SK-N-SH treated with all-trans-retinoic acid at 6 μM for 48 hours (cell line): ENCODE measurements around the gene MCM7.

Source experiments
- ATAC-seq: fragments of 200-7000 bp; cut with Tn5 transposase; 3 replicates; pipeline ENCODE4 v1.9.1; 2020; ENCODE audit warnings: mild to moderate bottlenecking, moderate library complexity
- ARNTL ChIP-seq: fragments of 450-650 bp; formaldehyde crosslinking; IDR thresholded peaks from 2 replicates; pipeline ENCODE4 v1.5.0; 2020; ENCODE audit warnings: low read depth, mild to moderate bottlenecking, moderate library complexity, borderline replicate concordance
- BACH2 ChIP-seq: fragments of 250-450 bp; sonication (Bioruptor Pico); IDR thresholded peaks from 2 replicates; pipeline ENCODE4 v1.9.0; 2021; ENCODE audit warnings: mild to moderate bottlenecking, borderline replicate concordance
- CREB5 ChIP-seq: fragments of 250-450 bp; sonication (Bioruptor Pico); IDR thresholded peaks from 2 replicates; pipeline ENCODE4 v1.5.1; 2020; ENCODE audit warnings: low read depth, mild to moderate bottlenecking, moderate library complexity
- CSDC2 ChIP-seq: fragments of 250-450 bp; sonication (Bioruptor Pico); IDR thresholded peaks from 2 replicates; pipeline ENCODE4 v1.5.0; 2020; ENCODE audit warnings: mild to moderate bottlenecking, moderate library complexity
- CSRNP3 ChIP-seq: fragments of 250-450 bp; sonication (Bioruptor Pico); IDR thresholded peaks from 2 replicates; pipeline ENCODE4 v1.5.1; 2021; ENCODE audit warnings: mild to moderate bottlenecking, moderate library complexity
- ESRRG ChIP-seq: fragments of 250-450 bp; sonication (Bioruptor Pico); IDR thresholded peaks from 2 replicates; pipeline ENCODE4 v1.6.1; 2021; ENCODE audit warnings: mild to moderate bottlenecking
- GLIS3 ChIP-seq: fragments of 250-450 bp; sonication (Bioruptor Pico); IDR thresholded peaks from 2 replicates; pipeline ENCODE4 v1.5.0; 2020; ENCODE audit warnings: mild to moderate bottlenecking, moderate library complexity
- ISL1 ChIP-seq: fragments of 250-450 bp; sonication (Bioruptor Pico); IDR thresholded peaks from 2 replicates; pipeline ENCODE4 v2.1.2; 2022; ENCODE audit warnings: mild to moderate bottlenecking, moderate library complexity
- OSR1 ChIP-seq: fragments of 250-450 bp; sonication (Bioruptor Pico); IDR thresholded peaks from 2 replicates; pipeline ENCODE4 v1.8.0; 2022; ENCODE audit warnings: moderate library complexity, mild to moderate bottlenecking, inconsistent platforms
- PATZ1 ChIP-seq: fragments of 250-450 bp; sonication (Bioruptor Pico); IDR thresholded peaks from 2 replicates; pipeline ENCODE4 v1.8.0; 2020; ENCODE audit warnings: mild to moderate bottlenecking, moderate library complexity, borderline replicate concordance
- POU6F1 ChIP-seq: fragments of 250-450 bp; sonication (Bioruptor Pico); IDR thresholded peaks from 2 replicates; pipeline ENCODE4 v1.8.0; 2021; ENCODE audit warnings: low read depth, mild to moderate bottlenecking, moderate library complexity, borderline replicate concordance
- PPARA ChIP-seq: fragments of 250-450 bp; sonication (Bioruptor Pico); IDR thresholded peaks from 2 replicates; pipeline ENCODE4 v1.5.0; 2020; ENCODE audit warnings: mild to moderate bottlenecking, borderline replicate concordance
- RARB ChIP-seq: fragments of 250-450 bp; sonication (Bioruptor Pico); IDR thresholded peaks from 2 replicates; pipeline ENCODE4 v1.8.0; 2021; ENCODE audit warnings: mild to moderate bottlenecking, moderate library complexity
- SNAI2 ChIP-seq: fragments of 250-450 bp; sonication (Bioruptor Pico); IDR thresholded peaks from 2 replicates; pipeline ENCODE4 v1.5.0; 2020; ENCODE audit warnings: mild to moderate bottlenecking, moderate library complexity
- TCF4 ChIP-seq: fragments of 250-450 bp; sonication (Bioruptor Pico); IDR thresholded peaks from 2 replicates; pipeline ENCODE4 v1.8.0; 2021; ENCODE audit warnings: mild to moderate bottlenecking, moderate library complexity, borderline replicate concordance
- TOX ChIP-seq: fragments of 250-450 bp; sonication (Bioruptor Pico); IDR thresholded peaks from 2 replicates; pipeline ENCODE4 v1.8.0; 2021; ENCODE audit warnings: mild to moderate bottlenecking, moderate library complexity, borderline replicate concordance
- TSHZ2 ChIP-seq: fragments of 250-450 bp; sonication (Bioruptor Pico); IDR thresholded peaks from 2 replicates; pipeline ENCODE4 v1.5.0; 2020; ENCODE audit warnings: mild to moderate bottlenecking, moderate library complexity
- ZC3H10 ChIP-seq: fragments of 250-450 bp; sonication (Bioruptor Pico); IDR thresholded peaks from 2 replicates; pipeline ENCODE4 v1.5.1; 2021; ENCODE audit warnings: mild to moderate bottlenecking, moderate library complexity
- ZFP3 ChIP-seq: fragments of 250-450 bp; sonication (Bioruptor Pico); IDR thresholded peaks from 2 replicates; pipeline ENCODE4 v1.5.0; 2020; ENCODE audit warnings: mild to moderate bottlenecking, moderate library complexity
- ZFP30 ChIP-seq: fragments of 450-650 bp; formaldehyde crosslinking; IDR thresholded peaks from 2 replicates; pipeline ENCODE4 v1.5.0; 2022; ENCODE audit warnings: mild to moderate bottlenecking, moderate library complexity
- ZNF565 ChIP-seq: fragments of 450-650 bp; formaldehyde crosslinking; conservative IDR thresholded peaks from 2 replicates; pipeline ENCODE4 v1.5.0; 2020; ENCODE audit warnings: low read depth, mild to moderate bottlenecking, moderate library complexity
- ZNF70 ChIP-seq: fragments of 450-650 bp; formaldehyde crosslinking; IDR thresholded peaks from 2 replicates; pipeline ENCODE4 v1.5.0; 2020; ENCODE audit warnings: mild to moderate bottlenecking, moderate library complexity
- ZNF8 ChIP-seq: fragments of 450-650 bp; formaldehyde crosslinking; IDR thresholded peaks from 2 replicates; pipeline ENCODE4 v1.5.0; 2020; ENCODE audit warnings: mild to moderate bottlenecking, moderate library complexity

Gene MCM7

GRCh38 chr7:100122067-100122466 lies 20.9 kb upstream of the MCM7 start:
- TF ChIP-seq ARNTL (CRISPR knock-in tag) (no peak), ZNF70 (CRISPR knock-in tag) (no peak), CSDC2 (no peak)
- TF ChIP-seq, all 23 proteins: peak for 0
- ATAC-seq = no peak

- TF ChIP-seq BACH2 = no peak
- no peak for TF ChIP-seq ESRRG (CRISPR knock-in tag)
- no peak for TF ChIP-seq SNAI2 (CRISPR knock-in tag)
- TF ChIP-seq ZNF70 (CRISPR knock-in tag) = no peak
- TF ChIP-seq OSR1 = no peak
- no peak for TF ChIP-seq ZFP30 (CRISPR knock-in tag)
- no peak for TF ChIP-seq RARB
- no peak for TF ChIP-seq CSRNP3 (CRISPR knock-in tag)
- no peak for TF ChIP-seq CSDC2
- no peak for TF ChIP-seq ISL1 (CRISPR knock-in tag)
- TF ChIP-seq PATZ1 = no peak
- TF ChIP-seq CREB5 (CRISPR knock-in tag) = no peak
- TF ChIP-seq POU6F1 (CRISPR knock-in tag) = no peak
- TF ChIP-seq TCF4 (CRISPR knock-in tag) = no peak
- no peak for TF ChIP-seq ZFP3 (CRISPR knock-in tag)
- TF ChIP-seq TOX (CRISPR knock-in tag) = no peak
- TF ChIP-seq ZC3H10 (CRISPR knock-in tag) = no peak
- ATAC-seq = no peak
Measured at GRCh38 chr7:100120733-100121036, 19.5 kb upstream of the MCM7 start.

GRCh38 chr7:100119970-100120732 lies 19.0 kb upstream of the MCM7 start:
- peak; percentile 83 for ATAC-seq
- TF ChIP-seq ZNF8 (CRISPR knock-in tag) (no peak), TCF4 (CRISPR knock-in tag) (no peak), CSDC2 (no peak), RARB (no peak), TOX (CRISPR knock-in tag) (no peak), ARNTL (CRISPR knock-in tag) (no peak), PPARA (no peak), POU6F1 (CRISPR knock-in tag) (no peak), TSHZ2 (CRISPR knock-in tag) (no peak), ZNF565 (CRISPR knock-in tag) (no peak), ZNF70 (CRISPR knock-in tag) (no peak), OSR1 (no peak), PATZ1 (no peak), ZFP3 (CRISPR knock-in tag) (no peak), GLIS3 (CRISPR knock-in tag) (no peak)
